ENCODE measurements around the gene CDKN2B-AS1.

The CDKN2B-AS1 gene

DNA sequence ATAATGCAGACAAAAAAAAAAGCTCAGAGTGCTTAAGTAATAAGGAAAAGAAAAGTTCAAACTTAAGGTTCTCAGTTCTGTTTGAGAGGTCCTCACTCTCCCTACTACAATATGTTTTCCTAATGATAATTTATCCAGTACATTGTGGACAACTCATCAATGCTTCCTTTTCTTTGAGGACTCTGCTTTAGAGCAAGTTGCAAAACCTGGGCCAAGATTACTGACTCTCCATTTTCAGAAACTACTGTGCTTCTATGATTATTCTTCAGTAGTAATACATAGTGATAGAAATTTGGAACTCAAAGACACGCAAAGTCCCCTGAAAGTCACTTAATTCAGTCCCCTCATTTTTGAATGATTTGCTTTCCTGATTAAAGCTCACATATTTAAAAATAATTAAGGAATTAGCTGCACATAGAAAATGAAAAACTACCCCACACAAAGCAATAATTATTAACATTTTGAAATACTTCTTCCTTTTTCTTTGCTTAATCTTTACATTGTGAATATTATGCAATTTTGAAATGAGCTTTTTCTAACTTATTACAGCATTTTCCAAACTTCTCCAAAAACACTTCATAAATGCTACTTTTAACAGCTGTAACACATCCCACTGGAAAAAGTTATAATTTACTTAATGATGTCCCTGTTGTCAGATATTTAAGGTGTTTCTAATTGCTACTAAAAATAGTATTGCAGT is 11.6 kb upstream of the CDKN2B-AS1 start:
- DNase-seq (ENCODE audit: low read depth in 2 of 2), result no peak

DNA sequence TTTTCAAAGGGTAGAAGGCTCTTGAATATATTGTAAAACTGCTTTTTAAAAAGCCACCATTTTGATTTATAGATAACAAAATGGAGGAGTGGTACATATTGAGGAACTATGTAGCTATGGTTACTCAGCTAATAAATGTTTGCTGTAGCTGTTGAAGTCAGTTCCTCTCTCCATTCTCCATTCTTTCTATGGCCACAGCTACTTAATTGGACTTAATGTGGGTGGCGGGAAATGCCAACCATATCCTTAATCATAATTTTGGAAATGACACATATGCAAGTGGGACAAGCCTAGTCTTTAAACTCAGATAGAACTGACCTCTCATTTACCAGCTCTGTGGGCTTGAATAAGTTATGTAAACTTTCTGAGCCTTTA is 11.0 kb upstream of the CDKN2B-AS1 start:
- DNase-seq (ENCODE audit: low read depth in 2 of 2), result no peak

DNA sequence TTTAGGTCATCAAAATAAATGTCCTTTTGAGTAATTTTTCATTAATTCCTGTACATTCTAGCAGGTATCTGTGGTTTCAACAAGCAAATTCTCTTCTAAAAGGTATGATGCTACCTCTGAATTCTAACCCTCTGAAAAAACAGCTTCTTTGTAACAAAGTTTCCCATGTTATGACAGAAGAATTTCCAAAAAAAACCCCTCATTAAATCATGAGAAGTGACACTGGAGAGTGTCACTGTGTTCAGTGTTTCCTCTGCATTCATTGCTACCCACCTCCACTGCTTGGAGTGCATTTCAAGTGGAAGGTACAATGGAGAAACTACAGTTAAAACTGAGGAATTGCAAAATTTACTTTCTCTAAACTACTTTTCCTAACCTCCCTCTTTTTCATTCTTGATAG is 10.5 kb upstream of the CDKN2B-AS1 start:
- DNase-seq (ENCODE audit: low read depth in 2 of 2), result no peak

DNA sequence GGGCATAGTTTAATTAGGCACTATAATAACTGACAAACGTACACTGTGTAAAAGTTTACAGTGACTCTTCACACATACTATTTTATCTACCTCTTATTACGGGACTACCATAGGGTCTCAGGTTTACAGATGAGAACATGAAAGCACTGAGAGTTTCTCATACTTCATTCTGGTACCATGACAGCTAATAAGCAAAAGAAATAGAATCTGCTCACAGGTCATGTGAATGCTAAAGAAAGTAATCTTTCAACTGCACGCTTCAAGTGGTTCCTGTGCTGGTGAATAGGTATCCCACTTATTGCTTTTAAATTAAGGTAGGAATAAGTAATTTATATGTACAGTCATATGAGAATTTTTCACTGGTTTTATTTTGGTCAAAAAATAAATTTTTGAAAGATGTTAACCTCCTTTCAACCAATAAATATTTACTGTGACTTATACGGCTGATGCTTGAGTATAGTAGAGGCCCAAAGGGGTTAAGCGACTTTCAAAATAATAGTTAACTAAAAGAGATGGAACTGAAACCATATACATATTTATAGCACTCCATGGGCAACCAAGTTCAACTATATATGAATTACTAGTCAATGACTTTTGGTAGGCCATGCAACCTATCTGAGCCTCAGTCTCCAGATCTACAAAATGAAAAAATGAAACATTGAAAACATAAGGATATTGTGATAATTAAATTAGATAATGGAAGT is 8.5 kb upstream of the CDKN2B-AS1 start:
- no peak for DNase-seq (ENCODE audit: low read depth in 2 of 2)

DNA sequence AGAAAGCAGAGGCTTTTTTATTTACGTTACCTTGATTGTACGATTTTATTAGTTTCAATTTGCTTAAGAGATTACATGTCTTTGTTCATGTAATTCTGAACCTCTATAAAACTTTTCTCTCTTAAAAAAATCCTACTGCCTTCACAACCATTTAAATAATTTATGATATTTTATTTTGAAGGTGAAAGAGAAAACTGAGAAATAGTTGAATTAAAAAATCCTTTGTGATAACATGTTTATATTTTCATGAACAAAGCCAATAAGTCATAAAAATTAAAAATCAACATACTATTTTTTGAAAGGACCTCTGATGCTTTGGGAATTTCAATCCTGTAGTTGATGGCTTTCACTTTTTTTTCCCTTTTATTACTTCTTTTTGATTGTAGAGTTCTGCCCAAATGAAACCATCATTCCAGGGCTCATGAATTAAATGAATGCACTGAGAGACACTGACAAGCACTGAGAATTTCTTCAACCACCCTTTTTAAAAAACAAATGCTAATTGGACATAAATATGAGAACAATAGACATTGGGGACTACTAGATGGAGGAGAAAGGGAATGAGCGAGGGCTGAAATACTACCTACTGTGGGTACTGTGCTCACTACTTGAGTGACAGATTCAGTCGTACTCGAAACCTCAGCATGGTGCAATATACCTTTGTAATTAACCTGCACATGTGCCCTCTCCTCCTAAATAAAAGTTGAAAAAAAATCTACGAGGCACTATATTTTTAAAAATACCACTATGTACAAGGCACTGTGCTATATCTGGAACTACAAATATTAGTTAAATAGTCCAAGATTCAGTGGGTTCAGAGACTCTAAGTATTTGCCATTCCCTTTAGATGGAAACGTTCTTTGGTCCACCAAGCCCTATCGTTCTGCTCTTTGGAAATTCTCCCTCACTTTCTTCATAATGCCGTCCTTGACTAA is 6.3 kb upstream of the CDKN2B-AS1 start:
- no peak for DNase-seq (ENCODE audit: low read depth in 2 of 2)

DNA sequence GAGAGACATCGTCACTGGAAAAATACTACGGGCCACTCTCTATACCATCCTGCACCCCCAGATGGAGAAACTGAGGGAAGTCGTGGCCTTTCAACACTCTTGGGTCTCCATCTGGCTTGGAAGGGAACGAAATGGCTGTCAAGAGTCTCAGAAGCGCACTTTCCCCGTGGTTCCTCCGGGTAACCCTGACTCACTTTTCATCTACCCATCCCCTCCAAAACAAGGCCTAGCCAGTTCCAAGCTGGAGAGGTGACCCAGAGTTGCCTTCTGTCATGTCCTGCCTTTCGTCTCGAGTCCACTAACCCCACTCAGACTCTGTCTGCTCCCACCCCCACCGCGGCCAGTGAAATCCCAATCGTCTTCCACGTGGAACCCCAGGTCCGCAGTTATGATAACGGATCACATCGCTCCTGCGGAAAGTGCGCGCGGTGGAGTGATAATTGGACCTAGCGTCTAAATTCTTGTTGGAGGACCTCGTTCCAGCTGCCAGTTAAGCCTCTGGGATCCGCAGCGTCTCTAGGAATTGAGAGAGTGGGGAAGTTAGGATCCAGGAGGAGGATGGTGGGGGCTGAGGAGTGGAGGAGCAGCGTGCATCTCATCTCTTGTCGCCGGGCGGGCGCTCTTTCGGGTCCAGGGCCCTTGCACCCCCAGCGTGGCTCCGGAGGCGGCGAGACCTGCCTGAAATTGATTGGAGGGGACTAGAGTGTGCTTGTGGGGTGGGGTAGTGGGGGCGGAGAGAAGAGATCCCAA is 5.0 kb upstream of the CDKN2B-AS1 start:
- DNase-seq (ENCODE audit: low read depth in 2 of 2), result no peak

DNA sequence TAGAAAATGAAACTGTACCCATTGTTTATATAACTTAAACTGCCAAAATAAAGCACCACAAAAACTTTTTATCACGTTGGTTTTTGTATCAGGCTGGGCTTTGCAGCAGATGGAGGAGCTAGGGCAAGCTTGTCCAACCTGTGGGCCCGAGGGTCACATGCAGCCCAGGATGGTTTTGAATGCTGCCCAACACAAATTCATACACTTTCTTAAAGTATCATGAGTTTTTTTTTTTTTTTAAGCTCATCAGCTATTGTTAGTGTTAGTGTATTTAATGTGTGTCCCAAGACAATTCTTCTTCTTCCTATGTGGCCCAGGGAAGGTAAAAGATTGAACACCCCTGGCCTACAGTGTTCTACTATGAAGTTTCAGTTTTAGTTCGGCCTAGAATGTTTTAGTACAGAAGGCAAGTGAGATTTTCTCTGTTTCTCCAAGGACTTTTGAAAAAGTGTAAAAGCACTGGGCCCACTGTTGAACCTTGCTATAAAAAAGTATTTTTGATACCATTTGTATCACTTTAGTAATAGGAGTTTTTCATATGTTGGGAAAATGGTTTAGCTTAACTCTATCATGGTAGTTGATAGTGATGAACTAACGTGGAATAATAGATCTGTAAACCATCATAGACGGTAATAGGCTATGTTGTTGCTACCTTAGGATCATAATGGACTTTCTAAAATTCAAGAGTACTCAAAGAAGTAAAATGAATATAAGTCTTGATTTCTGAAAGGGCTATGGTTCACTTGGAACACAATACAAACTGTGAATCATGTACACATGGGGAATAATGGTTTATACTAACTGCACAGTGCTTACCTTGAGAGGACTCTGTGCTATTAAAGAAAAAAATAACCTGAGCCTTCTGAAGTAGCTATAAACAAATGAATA is 3.3 kb upstream of the CDKN2B-AS1 start:
- no peak for DNase-seq (ENCODE audit: low read depth in 2 of 2)

DNA sequence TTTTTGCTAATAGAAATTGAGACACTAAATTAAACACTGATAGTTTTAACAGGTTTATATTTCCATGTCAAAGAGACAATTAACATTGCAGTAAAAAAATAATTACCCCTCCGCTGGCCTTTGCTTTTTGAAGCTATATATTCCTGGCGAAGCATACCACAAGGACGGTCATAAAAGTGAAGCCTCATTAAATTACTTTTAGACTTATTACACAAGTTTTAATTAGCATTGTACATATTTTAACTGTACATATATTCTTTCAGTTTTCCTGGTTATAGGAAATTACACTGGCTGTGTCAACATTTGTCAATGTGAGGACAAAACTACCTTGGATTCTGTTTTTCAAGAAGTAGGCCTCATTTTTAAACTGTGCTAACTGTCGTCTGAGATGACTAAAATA is 1.6 kb upstream of the CDKN2B-AS1 start:
- no peak for DNase-seq (ENCODE audit: low read depth in 2 of 2)

DNA sequence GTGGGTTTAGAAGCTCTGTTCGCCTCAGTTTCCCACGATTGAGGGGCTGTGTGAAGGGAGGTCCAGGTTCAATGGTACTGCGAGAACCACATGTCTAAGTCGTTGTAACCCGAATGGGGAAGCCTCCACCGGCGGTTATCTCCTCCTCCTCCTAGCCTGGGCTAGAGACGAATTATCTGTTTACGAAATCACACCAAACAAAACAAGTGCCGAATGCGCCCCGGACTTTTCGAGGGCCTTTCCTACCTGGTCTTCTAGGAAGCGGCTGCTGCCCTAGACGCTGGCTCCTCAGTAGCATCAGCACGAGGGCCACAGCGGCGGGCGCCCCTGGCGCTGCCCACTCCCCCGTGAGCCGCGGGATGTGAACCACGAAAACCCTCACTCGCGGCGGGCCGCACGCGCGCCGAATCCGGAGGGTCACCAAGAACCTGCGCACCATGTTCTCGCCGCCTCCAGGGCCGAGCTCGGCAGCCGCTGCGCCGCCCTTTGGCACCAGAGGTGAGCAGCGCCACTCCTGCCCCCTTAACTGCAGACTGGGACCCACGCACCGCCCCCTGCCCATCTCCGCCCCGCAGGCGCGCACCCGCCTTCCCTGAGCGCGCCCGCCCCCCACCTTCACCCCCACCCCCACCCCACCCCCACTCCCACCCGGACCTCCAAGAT is 567 bp upstream of the CDKN2B-AS1 start, which contains the start of gene CDKN2A:
Gene CDKN2A, minus strand, starts transcription at position 500 of the 663 bp plus-strand sequence.
- DNase-seq (ENCODE audit: low read depth in 2 of 2), result no peak

DNA sequence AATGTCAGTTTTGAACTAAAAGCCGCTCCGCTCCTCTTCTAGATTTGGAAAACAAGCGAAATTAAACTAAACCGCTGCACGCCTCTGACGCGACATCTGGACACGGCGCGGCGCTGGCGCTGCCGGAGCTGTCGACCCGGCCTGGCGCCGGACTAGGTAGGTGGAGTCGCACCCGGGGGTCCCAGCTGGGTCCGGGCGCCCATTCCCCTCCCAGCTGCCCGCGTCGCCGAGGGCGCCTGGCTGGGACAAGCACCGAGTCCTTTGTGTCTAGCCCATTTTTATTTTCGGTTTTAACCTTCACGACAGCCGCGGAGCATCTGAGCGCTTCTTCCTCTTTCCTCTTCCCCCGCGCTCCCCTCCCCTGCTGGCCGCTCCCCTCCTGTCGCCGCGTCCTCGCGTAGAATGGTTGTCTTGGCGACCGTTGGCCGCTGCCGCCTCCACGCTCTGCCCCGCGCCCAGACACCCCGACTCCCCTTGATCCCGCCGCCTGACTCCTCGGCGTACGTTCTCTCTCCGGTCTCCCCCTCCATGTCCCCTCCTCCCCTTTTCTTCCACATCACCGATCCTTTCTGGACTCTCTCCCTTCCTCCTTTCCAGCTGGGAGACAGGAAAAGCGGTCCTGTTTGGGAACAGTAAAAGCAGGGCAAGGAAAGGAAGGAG is 545 bp downstream of the CDKN2B-AS1 start:
- peak; percentile 51 to 56 for DNase-seq (ENCODE audit: low read depth in 2 of 2)

DNA sequence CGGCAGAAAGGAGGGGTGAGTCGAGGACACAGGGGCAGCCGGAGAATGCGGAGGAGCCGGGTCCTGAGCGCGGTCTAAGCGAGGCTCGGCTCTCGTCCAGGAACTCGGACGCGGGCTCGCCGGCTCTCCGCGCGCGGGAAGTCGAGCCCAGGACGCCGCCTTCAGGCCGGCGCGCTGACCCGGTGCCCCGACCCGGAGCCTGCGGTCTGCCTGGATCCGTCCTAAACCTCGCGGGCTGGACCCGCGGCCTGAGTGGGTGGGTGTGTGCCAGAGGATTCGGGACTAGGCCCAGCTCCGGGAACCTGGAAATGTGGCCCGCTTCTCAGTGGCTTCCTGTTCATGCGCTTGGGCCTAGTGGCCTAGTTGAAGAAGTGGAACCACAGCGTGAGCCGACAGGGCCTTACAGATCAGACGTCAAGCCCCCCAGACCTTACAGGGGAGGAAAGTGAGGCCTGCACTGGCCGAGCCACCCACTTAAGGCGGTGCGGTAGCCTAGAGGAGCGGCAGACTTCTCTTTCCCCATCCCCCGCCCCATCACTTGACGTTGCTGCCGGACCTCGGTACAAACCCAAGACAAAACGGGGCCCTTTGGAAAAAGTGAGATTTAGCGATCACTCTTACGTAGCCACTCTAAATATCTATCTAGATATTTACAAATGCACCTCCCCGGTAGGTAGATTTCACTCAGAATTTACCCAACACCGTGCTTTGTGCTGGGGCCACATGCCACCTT is 1.2 kb downstream of the CDKN2B-AS1 start:
- DNase-seq (ENCODE audit: low read depth in 2 of 2), result no peak

DNA sequence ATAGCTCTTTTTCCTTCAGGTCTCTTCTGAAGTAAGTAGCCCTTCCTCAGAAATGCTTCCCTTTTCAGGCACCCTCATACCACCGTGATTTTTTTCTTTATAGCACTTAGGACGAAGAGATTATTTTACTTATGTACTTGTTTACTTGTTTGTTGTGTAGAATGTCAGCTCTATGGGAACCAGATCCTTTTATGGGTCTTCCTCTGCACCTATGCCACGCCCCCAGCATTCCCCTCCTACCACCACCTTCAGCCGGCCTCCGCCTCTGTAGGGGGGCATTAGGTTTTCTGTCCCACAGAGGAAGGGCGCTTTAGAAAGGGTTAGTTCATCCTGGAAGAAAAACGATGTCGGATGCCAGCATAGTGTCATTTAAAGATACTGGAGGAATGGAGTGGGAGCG is 1.8 kb downstream of the CDKN2B-AS1 start:
- DNase-seq (ENCODE audit: low read depth in 2 of 2), result no peak

DNA sequence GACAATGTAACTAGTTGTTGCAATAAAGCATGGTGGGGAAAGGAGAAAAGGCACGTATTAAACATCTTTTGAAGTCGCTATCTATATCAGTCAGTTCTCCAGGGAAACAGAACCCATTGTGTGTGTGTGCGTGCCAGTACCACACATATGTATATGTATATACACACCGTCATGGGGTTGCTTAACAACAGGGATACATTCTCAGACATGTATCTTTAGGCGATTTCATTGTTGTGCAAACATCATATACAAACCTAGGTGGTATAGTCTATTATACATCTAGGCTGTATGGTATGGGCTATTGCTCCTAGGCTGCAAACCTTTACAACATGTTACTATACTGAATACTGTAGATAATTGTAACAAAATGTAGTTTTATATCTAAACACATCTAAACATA is 2.3 kb downstream of the CDKN2B-AS1 start:
- no peak for DNase-seq (ENCODE audit: low read depth in 2 of 2)

DNA sequence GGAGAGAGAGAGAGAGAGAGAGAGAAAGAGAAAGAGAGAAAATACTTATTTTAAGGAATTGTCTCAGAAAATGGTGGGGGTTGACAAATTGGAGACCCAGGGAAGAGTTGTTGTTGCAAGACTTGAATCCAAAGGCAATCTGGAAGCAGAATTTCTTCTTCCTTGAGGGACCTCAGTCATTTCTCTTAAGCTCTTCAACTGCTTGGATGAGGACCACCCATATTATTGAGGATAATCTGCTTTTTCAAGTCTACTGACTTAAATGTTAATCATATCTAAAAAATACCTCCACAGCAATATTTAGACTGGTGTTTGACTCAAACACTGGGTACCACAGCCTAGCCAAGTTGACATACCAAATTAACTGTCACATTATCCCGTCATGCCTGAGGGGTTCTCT is 2.9 kb downstream of the CDKN2B-AS1 start:
- DNase-seq (ENCODE audit: low read depth in 2 of 2), result no peak

DNA sequence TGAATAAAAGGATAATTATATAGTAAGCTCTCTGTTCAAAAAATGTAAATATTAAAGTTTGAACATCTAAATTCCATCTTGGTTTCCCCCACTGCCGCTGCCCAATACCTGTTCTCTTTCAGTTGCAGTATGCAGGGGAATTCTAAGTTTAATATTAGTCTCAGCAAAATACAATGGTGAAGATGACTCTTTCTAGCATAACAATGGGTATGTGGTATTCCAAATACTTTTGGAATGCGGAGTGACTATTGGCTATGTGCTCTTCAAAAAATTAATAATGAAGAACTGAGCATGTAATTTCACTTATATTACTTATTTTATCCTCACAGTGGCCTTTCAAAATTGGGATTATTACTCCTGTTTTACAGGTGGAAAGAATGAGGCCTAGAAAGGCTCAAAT is 3.4 kb downstream of the CDKN2B-AS1 start:
- DNase-seq (ENCODE audit: low read depth in 2 of 2), result no peak

DNA sequence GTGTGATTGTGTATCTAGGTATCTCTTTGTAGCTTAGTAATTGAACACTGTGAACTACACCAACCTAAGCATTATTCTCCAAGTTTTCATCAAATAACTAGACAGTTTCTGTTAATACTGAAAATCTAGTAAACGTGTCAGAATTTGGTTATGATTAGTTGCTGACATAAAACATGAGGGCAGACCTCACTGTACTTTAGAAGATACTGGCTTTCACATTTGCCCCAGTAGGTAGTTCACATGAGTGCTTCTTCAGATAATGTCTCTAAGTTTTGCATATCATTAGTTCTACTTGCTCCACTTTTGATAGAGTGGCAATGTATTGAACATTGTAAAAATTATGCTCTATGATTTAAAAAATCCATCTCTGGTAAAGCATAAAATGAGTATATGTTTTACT is 7.4 kb downstream of the CDKN2B-AS1 start:
- DNase-seq (ENCODE audit: low read depth in 2 of 2), result no peak

DNA sequence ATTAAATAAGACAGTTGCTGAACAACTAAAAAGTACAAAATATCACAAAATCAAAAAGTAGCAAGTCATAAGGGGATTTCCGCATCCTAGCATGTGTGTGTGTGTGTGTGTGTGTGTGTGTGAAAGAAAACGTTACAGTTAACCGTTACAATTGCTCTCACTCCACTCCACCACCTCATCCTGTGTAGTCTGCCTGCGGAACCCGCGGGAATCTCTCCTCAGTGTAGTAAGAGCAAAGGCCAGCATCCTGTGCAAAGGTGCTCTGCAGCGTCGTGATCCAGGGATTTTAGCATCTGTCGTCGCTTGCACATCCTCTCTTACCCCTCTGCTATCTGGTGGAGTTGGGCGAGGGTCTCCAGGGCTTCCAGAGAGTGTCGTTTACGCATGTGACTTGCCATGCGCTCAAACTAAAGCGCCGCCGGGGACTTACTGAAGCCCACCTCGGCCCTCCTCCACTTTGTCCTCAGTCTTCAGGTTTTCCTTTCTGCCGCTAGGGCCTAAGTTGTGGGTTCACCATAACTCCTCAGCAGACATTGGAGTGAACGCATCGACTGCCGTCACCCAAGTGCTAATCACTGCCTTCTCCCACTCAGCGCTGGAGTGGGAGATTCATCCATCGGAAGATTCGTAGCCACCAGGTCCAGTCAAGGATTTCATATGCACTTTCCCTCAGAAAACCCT is 10.6 kb downstream of the CDKN2B-AS1 start:
- no peak for DNase-seq (ENCODE audit: low read depth in 2 of 2)
